ENCODE results near the gene ZBP1.

Gene ZBP1

GRCh38 chr20:57596358-57596757 is 23.9 kb downstream of the ZBP1 start:
- no peak for TF ChIP-seq CTCF (conservative IDR thresholded peaks at IDR 0.05; ENCODE audit: low read depth, low read length)
- no peak overlapping the region for H3K9ac ChIP-seq
- H3K4me3 ChIP-seq (IDR thresholded peaks at IDR 0.05; ENCODE audit: insufficient read depth, low read depth, low read length), result no peak overlapping the region
- peaks cover 5% of the 10 kb centered on the region; the same call in 1 of the 2 replicates for H3K27me3 ChIP-seq (ENCODE audit: insufficient read depth, low read depth)
- H4K20me1 ChIP-seq (ENCODE audit: insufficient read depth), result no peaks in the 10 kb centered on the region
- peaks cover 16% of the 10 kb centered on the region for H3K4me1 ChIP-seq (ENCODE audit: low read depth, poor library complexity, severe bottlenecking)
- H3K79me2 ChIP-seq (ENCODE audit: insufficient read depth, low read depth), result no peaks in the 10 kb centered on the region
- H2AFZ ChIP-seq (ENCODE audit: low read depth), result peak overlapping the region; percentile 38; the same call in 1 of the 2 replicates
- H3K36me3 ChIP-seq (ENCODE audit: insufficient read depth), result no peaks in the 10 kb centered on the region
- no peak overlapping the region for H3K27ac ChIP-seq
- H3K4me2 ChIP-seq, result peak overlapping the region; percentile 49

GRCh38 chr20:57595041-57596030 is 24.9 kb downstream of the ZBP1 start:
- H3K4me1 ChIP-seq (ENCODE audit: low read depth, poor library complexity, severe bottlenecking), result peaks cover 16% of the 10 kb centered on the region
- no peak overlapping the region for H3K27ac ChIP-seq
- H4K20me1 ChIP-seq (ENCODE audit: insufficient read depth), result no peaks in the 10 kb centered on the region
- H3K79me2 ChIP-seq (ENCODE audit: insufficient read depth, low read depth), result no peaks in the 10 kb centered on the region
- no peaks in the 10 kb centered on the region for H3K36me3 ChIP-seq (ENCODE audit: insufficient read depth)
- H3K4me3 ChIP-seq (IDR thresholded peaks at IDR 0.05; ENCODE audit: insufficient read depth, low read depth, low read length), result no peak overlapping the region
- no peak overlapping the region for H3K9ac ChIP-seq
- peaks cover 9% of the 10 kb centered on the region; the same call in 1 of the 2 replicates for H3K27me3 ChIP-seq (ENCODE audit: insufficient read depth, low read depth)
- no peak overlapping the region for H3K4me2 ChIP-seq
- no peak overlapping the region for H2AFZ ChIP-seq (ENCODE audit: low read depth)
- TF ChIP-seq CTCF (conservative IDR thresholded peaks at IDR 0.05; ENCODE audit: low read depth, low read length), result no peak

GRCh38 chr20:57594092-57594951 is 25.9 kb downstream of the ZBP1 start:
- no peak overlapping the region for H3K4me3 ChIP-seq (IDR thresholded peaks at IDR 0.05; ENCODE audit: insufficient read depth, low read depth, low read length)
- H3K9ac ChIP-seq, result no peak overlapping the region
- no peaks in the 10 kb centered on the region for H3K36me3 ChIP-seq (ENCODE audit: insufficient read depth)
- peaks cover 16% of the 10 kb centered on the region for H3K4me1 ChIP-seq (ENCODE audit: low read depth, poor library complexity, severe bottlenecking)
- H3K79me2 ChIP-seq (ENCODE audit: insufficient read depth, low read depth), result no peaks in the 10 kb centered on the region
- H3K27ac ChIP-seq, result no peak overlapping the region
- H3K4me2 ChIP-seq, result 0 out of 2 replicates have a peak overlapping the region, but pooled peaks have one; percentile 16
- H2AFZ ChIP-seq (ENCODE audit: low read depth), result no peak overlapping the region
- peaks cover 14% of the 10 kb centered on the region for H3K27me3 ChIP-seq (ENCODE audit: insufficient read depth, low read depth)
- peak; percentile 92 for TF ChIP-seq CTCF (conservative IDR thresholded peaks at IDR 0.05; ENCODE audit: low read depth, low read length)
- H4K20me1 ChIP-seq (ENCODE audit: insufficient read depth), result no peaks in the 10 kb centered on the region

GRCh38 chr20:57593134-57593886 is 26.9 kb downstream of the ZBP1 start:
- peaks cover 23% of the 10 kb centered on the region for H3K27me3 ChIP-seq (ENCODE audit: insufficient read depth, low read depth)
- TF ChIP-seq CTCF (conservative IDR thresholded peaks at IDR 0.05; ENCODE audit: low read depth, low read length), result no peak
- H3K4me2 ChIP-seq, result no peak overlapping the region
- no peaks in the 10 kb centered on the region for H3K79me2 ChIP-seq (ENCODE audit: insufficient read depth, low read depth)
- no peaks in the 10 kb centered on the region for H3K36me3 ChIP-seq (ENCODE audit: insufficient read depth)
- H3K4me1 ChIP-seq (ENCODE audit: low read depth, poor library complexity, severe bottlenecking), result peaks cover 16% of the 10 kb centered on the region
- H3K9ac ChIP-seq, result no peak overlapping the region
- H2AFZ ChIP-seq (ENCODE audit: low read depth), result no peak overlapping the region
- no peak overlapping the region for H3K4me3 ChIP-seq (IDR thresholded peaks at IDR 0.05; ENCODE audit: insufficient read depth, low read depth, low read length)
- H4K20me1 ChIP-seq (ENCODE audit: insufficient read depth), result no peaks in the 10 kb centered on the region
- H3K27ac ChIP-seq, result no peak overlapping the region
